ENCODE data around the gene STXBP5. TPM values are rescaled to one million over a fixed set of nuclear protein-coding genes. Genes with fewer than 3 reads are reported as not detected.

STXBP5 gene
- total and polyA plus RNA-seq, 9 of the 15 experiments (the other 6 are each of a cell fraction or from before 2014, with no cell fraction given) = 23.3 to 172 (median 71.5) TPM

DNA sequence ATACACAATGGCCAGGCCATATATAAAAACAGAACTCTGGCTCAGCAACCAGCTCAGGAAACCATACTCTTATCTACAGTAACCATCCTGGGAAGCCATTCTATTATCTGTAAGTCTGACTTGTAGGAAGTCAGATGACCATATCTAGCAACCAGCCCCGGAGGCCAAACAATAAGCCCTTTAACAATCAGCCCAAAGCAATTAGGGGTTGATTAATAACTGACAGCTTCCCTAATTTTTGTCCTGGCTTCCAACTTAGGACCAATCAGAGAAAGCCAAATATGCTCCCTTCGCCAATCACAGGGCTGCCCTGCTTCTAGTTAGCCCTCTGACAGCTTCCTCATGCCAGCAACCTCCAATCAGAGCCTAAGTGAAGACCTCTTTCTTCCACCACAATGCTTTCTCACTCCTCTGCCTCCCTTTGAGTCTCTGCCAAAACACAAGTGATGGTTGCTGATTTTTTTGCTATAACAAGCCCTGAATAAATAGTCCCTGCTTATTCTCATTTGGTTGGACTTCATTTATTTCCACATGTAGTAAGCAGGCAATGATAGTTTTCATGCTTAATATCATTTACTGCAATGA lies 37.8 kb upstream of the STXBP5 start (continued):
- TF ChIP-seq SP2 (IDR thresholded peaks at IDR 0.05; ENCODE audit: extremely low read depth, low read depth, low read length, poor library complexity, severe bottlenecking) = no peak
- peak; percentile 65 for TF ChIP-seq L3MBTL2 (IDR thresholded peaks at IDR 0.05)
- no peak for TF ChIP-seq HMG20A (CRISPR knock-in tag; conservative IDR thresholded peaks at IDR 0.05)
- no peak for TF ChIP-seq NELFE (IDR thresholded peaks at IDR 0.05; ENCODE audit: insufficient read depth, insufficient read length)
- TF ChIP-seq, protein P1, sequence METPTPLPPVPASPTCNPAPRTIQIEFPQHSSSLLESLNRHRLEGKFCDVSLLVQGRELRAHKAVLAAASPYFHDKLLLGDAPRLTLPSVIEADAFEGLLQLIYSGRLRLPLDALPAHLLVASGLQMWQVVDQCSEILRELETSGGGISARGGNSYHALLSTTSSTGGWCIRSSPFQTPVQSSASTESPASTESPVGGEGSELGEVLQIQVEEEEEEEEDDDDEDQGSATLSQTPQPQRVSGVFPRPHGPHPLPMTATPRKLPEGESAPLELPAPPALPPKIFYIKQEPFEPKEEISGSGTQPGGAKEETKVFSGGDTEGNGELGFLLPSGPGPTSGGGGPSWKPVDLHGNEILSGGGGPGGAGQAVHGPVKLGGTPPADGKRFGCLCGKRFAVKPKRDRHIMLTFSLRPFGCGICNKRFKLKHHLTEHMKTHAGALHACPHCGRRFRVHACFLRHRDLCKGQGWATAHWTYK (CRISPR knock-in tag; IDR thresholded peaks at IDR 0.05) = no peak
- no peak for TF ChIP-seq TAF1 (IDR thresholded peaks at IDR 0.05; ENCODE audit: control insufficient read depth, extremely low read depth, insufficient read depth, low read length, severe bottlenecking)
- no peak; the same call in 1 of the 2 replicates for TF ChIP-seq NFE2 (IDR thresholded peaks at IDR 0.05; ENCODE audit: low read depth)
- peak; percentile 93 for TF ChIP-seq DPF2 (IDR thresholded peaks at IDR 0.05)
- TF ChIP-seq, protein P2, sequence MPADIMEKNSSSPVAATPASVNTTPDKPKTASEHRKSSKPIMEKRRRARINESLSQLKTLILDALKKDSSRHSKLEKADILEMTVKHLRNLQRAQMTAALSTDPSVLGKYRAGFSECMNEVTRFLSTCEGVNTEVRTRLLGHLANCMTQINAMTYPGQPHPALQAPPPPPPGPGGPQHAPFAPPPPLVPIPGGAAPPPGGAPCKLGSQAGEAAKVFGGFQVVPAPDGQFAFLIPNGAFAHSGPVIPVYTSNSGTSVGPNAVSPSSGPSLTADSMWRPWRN (IDR thresholded peaks at IDR 0.05; ENCODE audit: low read depth) = peak; percentile 75; the same call in 1 of the 2 replicates
- TF ChIP-seq ESRRB (CRISPR knock-in tag; IDR thresholded peaks at IDR 0.05; ENCODE audit: borderline replicate concordance) = no peak
- TF ChIP-seq, protein P3, sequence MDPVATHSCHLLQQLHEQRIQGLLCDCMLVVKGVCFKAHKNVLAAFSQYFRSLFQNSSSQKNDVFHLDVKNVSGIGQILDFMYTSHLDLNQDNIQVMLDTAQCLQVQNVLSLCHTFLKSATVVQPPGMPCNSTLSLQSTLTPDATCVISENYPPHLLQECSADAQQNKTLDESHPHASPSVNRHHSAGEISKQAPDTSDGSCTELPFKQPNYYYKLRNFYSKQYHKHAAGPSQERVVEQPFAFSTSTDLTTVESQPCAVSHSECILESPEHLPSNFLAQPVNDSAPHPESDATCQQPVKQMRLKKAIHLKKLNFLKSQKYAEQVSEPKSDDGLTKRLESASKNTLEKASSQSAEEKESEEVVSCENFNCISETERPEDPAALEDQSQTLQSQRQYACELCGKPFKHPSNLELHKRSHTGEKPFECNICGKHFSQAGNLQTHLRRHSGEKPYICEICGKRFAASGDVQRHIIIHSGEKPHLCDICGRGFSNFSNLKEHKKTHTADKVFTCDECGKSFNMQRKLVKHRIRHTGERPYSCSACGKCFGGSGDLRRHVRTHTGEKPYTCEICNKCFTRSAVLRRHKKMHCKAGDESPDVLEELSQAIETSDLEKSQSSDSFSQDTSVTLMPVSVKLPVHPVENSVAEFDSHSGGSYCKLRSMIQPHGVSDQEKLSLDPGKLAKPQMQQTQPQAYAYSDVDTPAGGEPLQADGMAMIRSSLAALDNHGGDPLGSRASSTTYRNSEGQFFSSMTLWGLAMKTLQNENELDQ (CRISPR knock-in tag; IDR thresholded peaks at IDR 0.05; ENCODE audit: borderline replicate concordance) = no peak
- TF ChIP-seq CSDE1 (IDR thresholded peaks at IDR 0.05) = no peak
- TF ChIP-seq, protein P4, sequence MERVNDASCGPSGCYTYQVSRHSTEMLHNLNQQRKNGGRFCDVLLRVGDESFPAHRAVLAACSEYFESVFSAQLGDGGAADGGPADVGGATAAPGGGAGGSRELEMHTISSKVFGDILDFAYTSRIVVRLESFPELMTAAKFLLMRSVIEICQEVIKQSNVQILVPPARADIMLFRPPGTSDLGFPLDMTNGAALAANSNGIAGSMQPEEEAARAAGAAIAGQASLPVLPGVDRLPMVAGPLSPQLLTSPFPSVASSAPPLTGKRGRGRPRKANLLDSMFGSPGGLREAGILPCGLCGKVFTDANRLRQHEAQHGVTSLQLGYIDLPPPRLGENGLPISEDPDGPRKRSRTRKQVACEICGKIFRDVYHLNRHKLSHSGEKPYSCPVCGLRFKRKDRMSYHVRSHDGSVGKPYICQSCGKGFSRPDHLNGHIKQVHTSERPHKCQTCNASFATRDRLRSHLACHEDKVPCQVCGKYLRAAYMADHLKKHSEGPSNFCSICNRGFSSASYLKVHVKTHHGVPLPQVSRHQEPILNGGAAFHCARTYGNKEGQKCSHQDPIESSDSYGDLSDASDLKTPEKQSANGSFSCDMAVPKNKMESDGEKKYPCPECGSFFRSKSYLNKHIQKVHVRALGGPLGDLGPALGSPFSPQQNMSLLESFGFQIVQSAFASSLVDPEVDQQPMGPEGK (CRISPR knock-in tag; IDR thresholded peaks at IDR 0.05; ENCODE audit: borderline replicate concordance) = no peak
- TF ChIP-seq, protein P5, sequence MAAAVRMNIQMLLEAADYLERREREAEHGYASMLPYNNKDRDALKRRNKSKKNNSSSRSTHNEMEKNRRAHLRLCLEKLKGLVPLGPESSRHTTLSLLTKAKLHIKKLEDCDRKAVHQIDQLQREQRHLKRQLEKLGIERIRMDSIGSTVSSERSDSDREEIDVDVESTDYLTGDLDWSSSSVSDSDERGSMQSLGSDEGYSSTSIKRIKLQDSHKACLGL (CRISPR knock-in tag; IDR thresholded peaks at IDR 0.05; ENCODE audit: borderline replicate concordance, poor library complexity, severe bottlenecking) = no peak
- peak in 1 of 2 experiments; percentile 38; a peak in 1 of 4 replicates for TF ChIP-seq TEAD1 (CRISPR knock-in tag; IDR thresholded peaks at IDR 0.05)
- TF ChIP-seq, protein P6, sequence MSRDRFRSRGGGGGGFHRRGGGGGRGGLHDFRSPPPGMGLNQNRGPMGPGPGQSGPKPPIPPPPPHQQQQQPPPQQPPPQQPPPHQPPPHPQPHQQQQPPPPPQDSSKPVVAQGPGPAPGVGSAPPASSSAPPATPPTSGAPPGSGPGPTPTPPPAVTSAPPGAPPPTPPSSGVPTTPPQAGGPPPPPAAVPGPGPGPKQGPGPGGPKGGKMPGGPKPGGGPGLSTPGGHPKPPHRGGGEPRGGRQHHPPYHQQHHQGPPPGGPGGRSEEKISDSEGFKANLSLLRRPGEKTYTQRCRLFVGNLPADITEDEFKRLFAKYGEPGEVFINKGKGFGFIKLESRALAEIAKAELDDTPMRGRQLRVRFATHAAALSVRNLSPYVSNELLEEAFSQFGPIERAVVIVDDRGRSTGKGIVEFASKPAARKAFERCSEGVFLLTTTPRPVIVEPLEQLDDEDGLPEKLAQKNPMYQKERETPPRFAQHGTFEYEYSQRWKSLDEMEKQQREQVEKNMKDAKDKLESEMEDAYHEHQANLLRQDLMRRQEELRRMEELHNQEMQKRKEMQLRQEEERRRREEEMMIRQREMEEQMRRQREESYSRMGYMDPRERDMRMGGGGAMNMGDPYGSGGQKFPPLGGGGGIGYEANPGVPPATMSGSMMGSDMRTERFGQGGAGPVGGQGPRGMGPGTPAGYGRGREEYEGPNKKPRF (IDR thresholded peaks at IDR 0.05; ENCODE audit: low read depth, low read length) = no peak
- TF ChIP-seq KLF13 (tag; IDR thresholded peaks at IDR 0.05; ENCODE audit: borderline replicate concordance, low read depth) = no peak
- no peak for TF ChIP-seq ZNF431 (CRISPR knock-in tag; IDR thresholded peaks at IDR 0.05)

Data from K562 (cell line).